OCI-M2 (cell line): ENCODE data around the gene SLC39A8.
A peak's percentile ranks its signal among the peaks of the same experiment; 100 is the strongest.
"Not testable (repeated sequence)": the region's sequence is repeated elsewhere in the genome, so short reads cannot be mapped to it uniquely, and the experiment has no call there.

Source experiments
- DNase-seq: peaks from one replicate; lab custom pipeline; 2025; ENCODE audit not compliant: unreplicated experiment; lab: John Stamatoyannopoulos, UW

Gene SLC39A8

GRCh38 chr4:102344954-102345794 is at the start of gene SLC39A8:
Gene SLC39A8 (minus strand): TSS chr4:102345482. CDS start chr4:102344662, 820 bp downstream.
- peak; percentile 80 for DNase-seq

- DNase-seq, result no peak
Observed at GRCh38 chr4:102392033-102392744, 46.9 kb upstream of the SLC39A8 start.

- DNase-seq, result no peak
Observed at GRCh38 chr4:102390438-102390837, 45.2 kb upstream of the SLC39A8 start.

- DNase-seq, result no peak
Observed at GRCh38 chr4:102388611-102389010, 43.3 kb upstream of the SLC39A8 start.

GRCh38 chr4:102387552-102388150 is 42.4 kb upstream of the SLC39A8 start:
- DNase-seq, result no peak

GRCh38 chr4:102386966-102387365 is 41.7 kb upstream of the SLC39A8 start:
- DNase-seq, result no peak

- DNase-seq, result not testable (repeated sequence)
Observed at GRCh38 chr4:102380253-102380652, 35.0 kb upstream of the SLC39A8 start.

- DNase-seq, result no peak
Observed at GRCh38 chr4:102362922-102363432, 17.7 kb upstream of the SLC39A8 start.

- no peak for DNase-seq
Observed at GRCh38 chr4:102358128-102358527, 12.8 kb upstream of the SLC39A8 start.

GRCh38 chr4:102357637-102358036 is 12.4 kb upstream of the SLC39A8 start:
- not testable (repeated sequence) for DNase-seq

GRCh38 chr4:102356562-102357202 is 11.4 kb upstream of the SLC39A8 start:
- no peak for DNase-seq

GRCh38 chr4:102355748-102356147 is 10.5 kb upstream of the SLC39A8 start:
- peak; percentile 12 for DNase-seq

- DNase-seq, result no peak
Observed at GRCh38 chr4:102354671-102355454, 9.6 kb upstream of the SLC39A8 start.

GRCh38 chr4:102352781-102353180 is 7.5 kb upstream of the SLC39A8 start:
- DNase-seq, result no peak

- DNase-seq, result no peak
Observed at GRCh38 chr4:102350634-102351033, 5.4 kb upstream of the SLC39A8 start.

- no peak for DNase-seq
Observed at GRCh38 chr4:102348701-102349100, 3.4 kb upstream of the SLC39A8 start.

GRCh38 chr4:102345795-102346100 is 466 bp upstream of the SLC39A8 start:
- DNase-seq, result no peak

- no peak for DNase-seq
Observed at GRCh38 chr4:102344520-102344953, 745 bp downstream of the SLC39A8 start.

- no peak for DNase-seq
Observed at GRCh38 chr4:102343964-102344519, 1.2 kb downstream of the SLC39A8 start.

GRCh38 chr4:102342404-102343074 is 2.7 kb downstream of the SLC39A8 start:
- DNase-seq, result no peak
